ENCODE measurements around the gene SLC22A12. TPM values are rescaled to one million over a fixed set of nuclear protein-coding genes. Genes with fewer than 3 reads are reported as not detected.

SLC22A12 gene
- total and polyA plus RNA-seq, 2 of the 8 experiments (the other 6 are each of a cell fraction or from before 2014, with no cell fraction given) = not detected

GRCh38 chr11:64553554-64554201, 37.3 kb upstream of the SLC22A12 start (continued):
- TF ChIP-seq BACH1 (IDR thresholded peaks at IDR 0.05; ENCODE audit: low read length) = no peak
- TF ChIP-seq HDAC6 (IDR thresholded peaks at IDR 0.05; ENCODE audit: low read depth, low read length) = no peak
- TF ChIP-seq, protein P1, sequence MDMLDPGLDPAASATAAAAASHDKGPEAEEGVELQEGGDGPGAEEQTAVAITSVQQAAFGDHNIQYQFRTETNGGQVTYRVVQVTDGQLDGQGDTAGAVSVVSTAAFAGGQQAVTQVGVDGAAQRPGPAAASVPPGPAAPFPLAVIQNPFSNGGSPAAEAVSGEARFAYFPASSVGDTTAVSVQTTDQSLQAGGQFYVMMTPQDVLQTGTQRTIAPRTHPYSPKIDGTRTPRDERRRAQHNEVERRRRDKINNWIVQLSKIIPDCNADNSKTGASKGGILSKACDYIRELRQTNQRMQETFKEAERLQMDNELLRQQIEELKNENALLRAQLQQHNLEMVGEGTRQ (IDR thresholded peaks at IDR 0.05; ENCODE audit: low read length) = no peak
- TF ChIP-seq JUN (IDR thresholded peaks at IDR 0.05; ENCODE audit: low read depth, low read length) = no peak

All from H1 (cell line).